KOPT-K1 (cell line): ENCODE data around the gene NCKAP5.
"Not testable (repeated sequence)": the region's sequence is repeated elsewhere in the genome, so short reads cannot be mapped to it uniquely, and the experiment has no call there.

Experiments
- H3K27ac ChIP-seq: fragments of 200-600 bp; sonication (generic); 2 replicates; pipeline ENCODE4 v1.5.1; 2016; ENCODE audit warnings: antibody characterized with exemption, mild to moderate bottlenecking, low read depth, low read length; ENCODE audit not compliant: poor library complexity, severe bottlenecking
- H3K36me3 ChIP-seq: fragments of 200-600 bp; sonication (generic); 2 replicates; pipeline ENCODE4 v1.5.1; 2017; ENCODE audit warnings: antibody characterized with exemption, mild to moderate bottlenecking, low read length, moderate library complexity; ENCODE audit not compliant: insufficient read depth
- H3K9me3 ChIP-seq: fragments of 200-600 bp; sonication (generic); 2 replicates; pipeline ENCODE4 v1.5.1; 2017; ENCODE audit warnings: antibody characterized with exemption, low read length, mild to moderate bottlenecking; ENCODE audit not compliant: insufficient read depth, poor library complexity, severe bottlenecking

NCKAP5 gene

GRCh38 chr2:133248264-133248663 lies 320.0 kb downstream of the NCKAP5 start:
- no peaks in the 10 kb centered on the region for H3K9me3 ChIP-seq
- H3K27ac ChIP-seq = no peak overlapping the region
- H3K36me3 ChIP-seq = no peaks in the 10 kb centered on the region

- Histone ChIP-seq H3K27ac (no peak overlapping the region), H3K9me3 (no peaks in the 10 kb centered on the region), H3K36me3 (no peaks in the 10 kb centered on the region)
These were observed 320.6 kb downstream of the NCKAP5 start for GRCh38 chr2:133247631-133248030.

- Histone ChIP-seq H3K9me3 (no peaks in the 10 kb centered on the region), H3K36me3 (no peaks in the 10 kb centered on the region), H3K27ac (no peak overlapping the region)
These were observed 327.1 kb downstream of the NCKAP5 start for GRCh38 chr2:133241224-133241571.

- Histone ChIP-seq H3K9me3 (no peaks in the 10 kb centered on the region), H3K27ac (no peak overlapping the region), H3K36me3 (no peaks in the 10 kb centered on the region)
These were observed 327.6 kb downstream of the NCKAP5 start for GRCh38 chr2:133240491-133241223.

DNA sequence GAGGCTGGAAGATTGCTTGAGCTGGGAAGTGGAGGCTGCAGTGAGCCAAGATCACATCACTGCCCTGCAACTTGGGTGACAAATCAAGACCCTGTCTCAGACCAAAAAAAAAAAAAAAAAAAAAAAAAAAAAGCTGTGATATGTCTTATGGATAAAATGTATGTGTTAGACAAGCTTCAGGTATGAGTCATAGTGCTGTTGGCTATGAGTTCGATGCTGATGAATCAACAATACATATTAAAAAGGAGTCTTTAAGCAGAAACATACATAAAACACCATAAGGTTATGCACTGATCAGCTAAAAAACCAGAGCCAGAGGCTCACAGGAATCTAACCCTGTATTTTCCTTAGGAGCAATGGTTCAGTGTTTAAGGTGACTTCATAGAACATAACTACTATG lies 332.3 kb downstream of the NCKAP5 start:
- Histone ChIP-seq H3K27ac (no peak overlapping the region), H3K9me3 (no peaks in the 10 kb centered on the region), H3K36me3 (no peaks in the 10 kb centered on the region)

- no peaks in the 10 kb centered on the region for H3K9me3 ChIP-seq
- no peak overlapping the region for H3K27ac ChIP-seq
- H3K36me3 ChIP-seq = no peaks in the 10 kb centered on the region
These were observed 335.7 kb downstream of the NCKAP5 start for GRCh38 chr2:133232556-133232955.

DNA sequence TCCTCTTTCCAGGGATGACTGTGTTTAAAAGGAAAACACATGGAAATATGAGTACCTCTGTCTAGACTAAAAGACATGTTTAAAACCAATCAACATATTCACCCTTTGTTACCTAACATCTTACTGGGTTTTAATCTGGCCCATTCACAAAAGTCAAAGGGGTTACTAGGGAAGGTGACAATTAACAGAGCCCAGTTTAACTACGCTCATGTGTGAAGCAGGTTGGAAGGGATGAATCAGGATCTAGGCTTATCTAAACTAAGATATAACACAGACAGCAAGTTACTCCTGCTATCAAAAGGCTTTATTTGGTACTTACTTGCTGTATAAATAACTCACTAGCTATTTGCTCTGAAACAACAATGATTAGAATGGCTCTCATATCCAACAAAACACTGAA lies 337.0 kb downstream of the NCKAP5 start:
- Histone ChIP-seq H3K9me3 (no peaks in the 10 kb centered on the region), H3K27ac (no peak overlapping the region), H3K36me3 (no peaks in the 10 kb centered on the region)

DNA sequence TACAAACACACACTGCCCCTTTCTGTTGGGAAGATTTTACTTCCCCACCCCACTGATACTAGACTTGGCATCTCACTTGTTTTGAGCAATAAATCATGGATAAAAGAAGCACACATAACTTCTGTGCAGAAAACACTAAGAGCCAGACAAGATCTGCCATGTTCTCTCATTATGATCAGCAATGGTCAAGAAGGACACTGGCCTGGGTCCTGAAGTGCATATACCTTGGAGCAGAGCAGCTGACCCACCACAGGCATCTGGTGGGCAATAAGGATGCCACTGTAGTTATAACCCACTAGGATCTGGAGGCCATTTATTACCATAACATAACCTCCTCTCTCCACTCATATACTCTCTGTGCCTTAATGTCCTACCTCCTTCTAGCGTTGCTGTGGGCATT lies 338.3 kb downstream of the NCKAP5 start:
- Histone ChIP-seq H3K9me3 (no peaks in the 10 kb centered on the region), H3K27ac (no peak overlapping the region), H3K36me3 (no peaks in the 10 kb centered on the region)

DNA sequence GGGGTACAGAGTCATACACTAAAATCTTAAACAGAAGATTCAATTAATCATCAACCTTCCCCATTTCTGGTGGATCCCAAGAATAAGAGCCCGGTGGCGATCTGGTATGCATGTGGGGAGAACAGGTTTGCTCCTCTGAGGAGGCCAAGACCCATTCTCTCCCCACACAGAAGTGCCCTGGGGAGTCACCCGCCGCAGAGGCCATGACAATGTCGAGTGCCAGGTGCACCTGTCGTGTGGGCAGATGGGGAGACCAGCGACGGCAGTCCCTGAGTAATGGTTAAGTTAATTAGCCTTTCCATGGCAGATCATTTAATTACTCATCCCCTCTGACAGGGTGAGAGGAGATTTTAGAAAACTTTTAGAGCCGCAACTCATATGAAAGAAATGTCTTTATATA lies 345.0 kb downstream of the NCKAP5 start:
- no peak overlapping the region for H3K27ac ChIP-seq
- H3K9me3 ChIP-seq = no peaks in the 10 kb centered on the region
- no peaks in the 10 kb centered on the region for H3K36me3 ChIP-seq

DNA sequence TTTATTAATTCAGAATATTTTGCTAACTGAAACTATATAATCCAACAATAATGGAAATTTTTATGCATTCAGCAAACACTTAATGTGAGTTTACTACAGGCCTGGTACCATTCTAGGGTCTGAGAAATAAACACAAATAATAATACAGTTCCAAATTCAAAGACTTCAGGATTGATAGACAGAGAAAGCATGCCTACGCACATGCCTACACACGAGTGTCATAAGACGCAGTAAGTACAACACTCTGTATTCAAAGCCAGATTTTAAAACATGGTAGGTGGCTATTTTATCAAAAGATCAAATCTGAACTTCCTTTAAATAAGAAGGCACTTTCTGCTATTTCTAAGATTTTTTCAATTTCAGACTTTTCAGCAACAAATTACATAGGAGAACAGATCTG lies 346.9 kb downstream of the NCKAP5 start:
- Histone ChIP-seq H3K27ac (no peak overlapping the region), H3K36me3 (no peaks in the 10 kb centered on the region), H3K9me3 (no peaks in the 10 kb centered on the region)

GRCh38 chr2:133218204-133218603 lies 350.1 kb downstream of the NCKAP5 start:
- no peaks in the 10 kb centered on the region for H3K36me3 ChIP-seq
- no peak overlapping the region for H3K27ac ChIP-seq
- no peaks in the 10 kb centered on the region for H3K9me3 ChIP-seq

DNA sequence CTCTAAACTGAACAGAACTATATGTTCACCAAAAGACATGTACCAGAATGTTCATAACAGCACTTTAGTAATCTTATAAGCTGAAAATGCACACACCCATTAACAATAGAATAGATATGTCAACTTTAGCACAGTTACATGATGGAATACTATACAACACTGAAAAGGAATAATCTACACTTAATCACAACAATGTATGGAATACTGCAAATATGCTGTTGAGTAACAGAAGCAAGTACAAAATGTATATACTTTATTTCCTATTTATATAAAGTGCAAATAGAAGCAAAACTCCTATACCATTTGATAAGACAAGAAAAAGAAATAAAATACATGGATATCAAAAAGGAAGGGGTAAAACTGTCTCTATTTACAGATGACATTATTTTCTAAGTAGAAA lies 352.8 kb downstream of the NCKAP5 start:
- Histone ChIP-seq H3K36me3 (no peaks in the 10 kb centered on the region), H3K27ac (no peak overlapping the region), H3K9me3 (no peaks in the 10 kb centered on the region)

DNA sequence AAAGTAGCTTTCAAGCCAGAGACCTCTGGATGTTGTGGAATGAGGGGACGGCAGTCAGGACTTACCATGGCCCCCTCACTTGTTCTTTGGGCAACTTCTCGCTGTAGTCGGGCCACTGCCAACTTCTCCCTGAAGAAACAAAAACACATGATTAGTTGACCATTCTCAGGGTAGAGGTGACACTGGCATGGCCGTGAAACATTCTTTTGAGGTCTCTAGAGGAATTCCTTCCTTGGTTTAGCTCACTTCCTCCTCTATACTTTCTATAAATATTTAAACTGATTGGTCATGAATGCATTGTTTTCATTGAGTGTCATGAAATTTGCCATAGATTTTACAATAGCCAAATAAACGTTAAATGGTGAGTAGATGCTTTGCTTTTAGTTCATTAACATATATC lies 354.6 kb downstream of the NCKAP5 start:
- Histone ChIP-seq H3K36me3 (no peaks in the 10 kb centered on the region), H3K27ac (no peak overlapping the region), H3K9me3 (no peaks in the 10 kb centered on the region)

DNA sequence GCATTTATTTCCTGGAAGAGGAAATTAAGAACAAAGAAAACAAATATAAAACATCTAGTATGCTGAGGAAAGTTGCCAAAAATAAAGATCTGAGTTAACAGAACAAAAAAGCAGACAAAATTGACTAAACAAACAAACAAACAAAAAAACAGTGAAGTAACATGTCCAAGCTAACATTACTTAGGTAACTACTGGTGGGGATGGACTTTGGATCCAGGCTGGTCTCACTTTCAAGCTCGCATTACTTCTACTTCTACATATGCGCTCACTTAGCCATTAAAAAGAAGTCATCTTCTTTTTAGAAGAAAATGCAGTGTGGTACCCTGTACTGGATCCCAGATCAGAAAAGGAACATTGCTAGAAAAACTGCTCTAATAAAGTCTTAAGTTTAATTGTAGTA lies 358.9 kb downstream of the NCKAP5 start:
- Histone ChIP-seq H3K36me3 (no peaks in the 10 kb centered on the region), H3K27ac (no peak overlapping the region), H3K9me3 (no peaks in the 10 kb centered on the region)

DNA sequence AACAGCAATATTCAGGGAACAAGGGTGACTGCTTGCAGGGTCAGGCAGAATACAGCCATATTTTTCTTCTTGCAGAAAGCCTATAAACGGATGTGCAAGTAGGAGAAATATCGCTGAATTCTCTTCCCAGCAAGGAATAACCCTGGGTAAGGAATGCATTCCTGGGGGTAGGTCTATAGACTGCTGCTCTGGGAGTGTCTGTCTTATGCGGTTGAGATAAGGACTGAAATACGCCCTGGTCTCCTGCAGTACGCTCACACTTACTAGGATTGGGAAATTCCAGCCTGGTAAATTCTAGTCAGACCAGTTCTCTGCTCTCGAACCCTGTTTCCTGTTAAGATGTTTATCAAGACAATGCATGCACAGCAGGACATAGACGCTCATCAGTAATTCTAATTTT lies 361.6 kb downstream of the NCKAP5 start:
- H3K27ac ChIP-seq, H3K9me3 ChIP-seq, H3K36me3 ChIP-seq: not testable (repeated sequence)

DNA sequence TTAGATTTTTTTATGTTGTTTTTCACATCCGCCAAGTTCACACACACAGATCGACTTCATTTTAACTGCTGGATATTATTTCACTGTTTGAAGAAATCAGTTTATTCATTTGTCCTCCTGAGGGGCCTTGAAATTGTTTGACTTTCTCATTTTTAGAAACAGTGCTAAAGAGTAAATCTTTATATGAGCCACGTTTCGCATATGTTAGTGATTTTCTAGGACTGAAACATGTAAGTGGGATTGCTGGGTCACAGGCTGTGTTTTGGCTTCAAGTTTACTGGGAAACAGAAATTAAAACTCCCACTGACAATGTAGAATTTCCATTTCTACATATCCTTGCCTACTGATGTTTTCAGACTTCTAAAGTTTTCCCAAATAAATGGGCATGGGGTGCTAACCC lies 363.8 kb downstream of the NCKAP5 start:
- H3K36me3 ChIP-seq = no peaks in the 10 kb centered on the region
- no peaks in the 10 kb centered on the region for H3K9me3 ChIP-seq
- no peak overlapping the region for H3K27ac ChIP-seq
